CD14-positive monocyte (primary cell): ENCODE results near the gene PELO. TPM values are rescaled to one million over a fixed set of nuclear protein-coding genes. Genes with fewer than 3 reads are reported as not detected.

ENCODE experiments used
- DNase-seq, 3 donors: peaks; one replicate each; pipeline ENCODE4 v3.0.0-alpha.2; 2011 to 2022
- H2AFZ ChIP-seq: 2 replicates; pipeline ENCODE4 v1.6.0; 2012; ENCODE audit warnings: mild to moderate bottlenecking, low read depth, low read length, inconsistent platforms; ENCODE audit not compliant: insufficient read depth, poor library complexity, severe bottlenecking
- H3K27ac ChIP-seq, 2 donors: 1 replicate in 1 of 2; 2 replicates in 1 of 2; pipeline ENCODE4 v1.5.1; 2012 to 2013; ENCODE audit warnings: low read length in 2 of 2, control low read depth in 1 of 2, inconsistent platforms in 1 of 2, low read depth in 1 of 2, mild to moderate bottlenecking in 1 of 2
- H3K27me3 ChIP-seq, 2 donors: one replicate each; pipeline versions ENCODE4 v1.6.0 to v1.6.1; 2011 to 2013; ENCODE audit warnings: low read length in 2 of 2; ENCODE audit not compliant: control insufficient read depth in 2 of 2, insufficient read depth in 2 of 2
- H3K36me3 ChIP-seq, 2 donors: replicated peaks in 1 of 2; 1 replicate in 1 of 2; 2 replicates in 1 of 2; pipeline versions ENCODE4 v1.5.1 to v1.6.1; 2012 to 2013; ENCODE audit warnings: low read length in 2 of 2, control low read depth in 1 of 2, inconsistent platforms in 1 of 2, mild to moderate bottlenecking in 1 of 2; ENCODE audit not compliant: insufficient read depth in 2 of 2, control insufficient read depth in 1 of 2
- H3K4me1 ChIP-seq, 2 donors: 1 replicate in 1 of 2; 2 replicates in 1 of 2; pipeline versions ENCODE4 v1.5.1 to v1.6.1; 2012 to 2013; ENCODE audit warnings: low read length in 2 of 2, control low read depth in 1 of 2, inconsistent platforms in 1 of 2, mild to moderate bottlenecking in 1 of 2, moderate library complexity in 1 of 2; ENCODE audit not compliant: insufficient read depth in 2 of 2, control insufficient read depth in 1 of 2
- H3K4me2 ChIP-seq: replicated peaks from 2 replicates; pipeline ENCODE3; 2012; ENCODE audit warnings: low read length, moderate library complexity, mild to moderate bottlenecking; ENCODE audit not compliant: poor library complexity, severe bottlenecking; ENCODE audit errors: extremely low read depth
- H3K4me3 ChIP-seq, 3 experiments: fragments of 200-600 bp in 1 of 3; sonication (generic) in 1 of 3; replicated peaks in 1 of 3; 1 replicate in 2 of 3; 2 replicates in 1 of 3; pipeline ENCODE4 v1.5.1; 2011 to 2013; ENCODE audit warnings: low read length in 3 of 3, mild to moderate bottlenecking in 3 of 3, control low read depth in 2 of 3, low read depth in 2 of 3, inconsistent platforms in 1 of 3, moderate library complexity in 1 of 3
- H3K79me2 ChIP-seq: 2 replicates; pipeline ENCODE4 v1.6.0; 2012; ENCODE audit warnings: mild to moderate bottlenecking, control low read depth, inconsistent platforms, low read length, moderate library complexity; ENCODE audit not compliant: insufficient read depth
- H3K9ac ChIP-seq: 2 replicates; pipeline ENCODE4 v1.6.0; 2017; ENCODE audit warnings: low read length, mild to moderate bottlenecking; ENCODE audit not compliant: insufficient read depth, poor library complexity, severe bottlenecking
- H3K9me3 ChIP-seq, 2 donors: replicated peaks in 1 of 2; 1 replicate in 1 of 2; 2 replicates in 1 of 2; pipeline versions ENCODE4 v1.5.1 to v1.6.1; 2012 to 2013; ENCODE audit warnings: low read length in 2 of 2, control low read depth in 1 of 2; ENCODE audit not compliant: control insufficient read depth in 1 of 2, insufficient read depth in 1 of 2
- H4K20me1 ChIP-seq: 2 replicates; pipeline ENCODE4 v1.6.0; 2012; ENCODE audit warnings: mild to moderate bottlenecking, low read length, control low read depth, moderate library complexity; ENCODE audit not compliant: insufficient read depth
- H3K27ac Mint-ChIP-seq, 7 donors: one replicate each; pipeline ENCODE4 v1.8.0; 2020; ENCODE audit warnings: mild to moderate bottlenecking in 7 of 7, mixed read lengths in 7 of 7, moderate library complexity in 6 of 7, inconsistent platforms in 2 of 7
- H3K27me3 Mint-ChIP-seq, 3 donors: one replicate each; pipeline ENCODE4 v1.8.0; 2021 to 2022; ENCODE audit warnings: low read depth in 3 of 3, mild to moderate bottlenecking in 3 of 3, mixed read lengths in 3 of 3, moderate library complexity in 3 of 3, inconsistent platforms in 1 of 3
- H3K36me3 Mint-ChIP-seq, 2 donors: one replicate each; pipeline ENCODE4 v1.8.0; 2020; ENCODE audit warnings: mixed read lengths in 2 of 2, inconsistent platforms in 1 of 2, mild to moderate bottlenecking in 1 of 2
- H3K4me1 Mint-ChIP-seq: one replicate; pipeline ENCODE4 v1.8.0; 2020; ENCODE audit warnings: mild to moderate bottlenecking, mixed read lengths
- H3K4me3 Mint-ChIP-seq, 2 donors: one replicate each; pipeline ENCODE4 v1.8.0; 2020; ENCODE audit warnings: mild to moderate bottlenecking in 2 of 2, mixed read lengths in 2 of 2, moderate library complexity in 1 of 2
- H3K9me3 Mint-ChIP-seq, 7 donors: one replicate each; pipeline ENCODE4 v1.8.0; 2020 to 2022; ENCODE audit warnings: mixed read lengths in 7 of 7, mild to moderate bottlenecking in 6 of 7, moderate library complexity in 6 of 7, inconsistent platforms in 2 of 7
- CTCF ChIP-seq: fragments of 200-600 bp; IDR thresholded peaks from one replicate; pipeline ENCODE4 v1.8.0; 2022; ENCODE audit warnings: antibody characterized with exemption, mild to moderate bottlenecking
- WGBS: methylation state at CpG from one replicate; pipeline ENCODE4 v1.1.5; 2013; ENCODE audit warnings: missing lambda C conversion rate; ENCODE audit not compliant: insufficient coverage; 5-methylcytosine and 5-hydroxymethylcytosine counted together
- intact Hi-C, 2 donors: fragments of 100-400 bp; cut with micrococcal nuclease; formaldehyde crosslinking; loops; one replicate each; pipeline versions ENCODE4 v1.15.0 to v1.15.1; 2023
- polyA plus RNA-seq, 3 donors: library from polyadenylated mRNA; depleted of rRNA in 1 of 3; unstranded in 2 of 3; stranded (reverse) in 1 of 3; fragments of 300-500 nt in 2 of 3; fragments of >200 nt in 1 of 3; fragmentation: Illumina TruSeq in 2 of 3; gene quantifications; 1 replicate in 2 of 3; 2 replicates in 1 of 3; pipeline ENCODE4 v1.2.3, GENCODE V29; 2012 to 2021

The PELO gene
- polyA plus RNA-seq, 3 donors: 1.8 to 4.4 (median 2.1) TPM

- TF ChIP-seq CTCF: no peak
- H3K4me3 Mint-ChIP-seq: no peak overlapping the region
- WGBS: 91% methylated on average over 4 of the region's 5 CpGs
These were observed 29.7 kb upstream of the PELO start for GRCh38 chr5:52758014-52758413.

GRCh38 chr5:52759331-52759730 is 28.4 kb upstream of the PELO start:
- peaks cover 8 to 14% of the 10 kb centered on the region in 2 donors for H3K4me1 ChIP-seq
- DNase-seq: peak in 1 of 3 donors; percentile 12
- no CpG with 5 or more reads among the region's 1 CpG for WGBS
- H2AFZ ChIP-seq: no peak overlapping the region
- H4K20me1 ChIP-seq: no peaks in the 10 kb centered on the region
- no peak overlapping the region for H3K4me2 ChIP-seq
- no peaks in the 10 kb centered on the region for H3K79me2 ChIP-seq
- intact Hi-C loops: no loop called here
- Mint-ChIP-seq H3K27ac (peak overlapping the region in 2 of 7 donors; percentile 27 to 41), H3K27me3 (peaks cover 0 to 2% (median 0%) of the 10 kb centered on the region in 3 donors), H3K4me3 (no peak overlapping the region), H3K36me3 (no peaks in the 10 kb centered on the region), H3K9me3 (peaks cover 0 to 3% (median 0%) of the 10 kb centered on the region in 7 donors), H3K4me1 (peaks cover 10% of the 10 kb centered on the region)
- H3K9me3 ChIP-seq: no peaks in the 10 kb centered on the region
- no peaks in the 10 kb centered on the region for H3K36me3 ChIP-seq
- no peaks in the 10 kb centered on the region for H3K27me3 ChIP-seq
- H3K4me3 ChIP-seq: no peak overlapping the region
- H3K9ac ChIP-seq: no peak overlapping the region
- no peak for TF ChIP-seq CTCF
- H3K27ac ChIP-seq: no peak overlapping the region

More at GRCh38 chr5:52758014-52758413, 29.7 kb upstream of the PELO start:
- H3K79me2 ChIP-seq: no peaks in the 10 kb centered on the region
- H3K4me1 ChIP-seq: peaks cover 8 to 14% of the 10 kb centered on the region in 2 donors
- Mint-ChIP-seq H3K4me1 (peaks cover 10% of the 10 kb centered on the region), H3K36me3 (no peaks in the 10 kb centered on the region), H3K27ac (no peak overlapping the region), H3K27me3 (peaks cover 0 to 2% (median 2%) of the 10 kb centered on the region in 3 donors), H3K9me3 (peaks cover 0 to 3% (median 0%) of the 10 kb centered on the region in 7 donors)
- H3K4me3 ChIP-seq: no peak overlapping the region
- H3K27ac ChIP-seq: no peak overlapping the region
- DNase-seq: no peak
- no peaks in the 10 kb centered on the region for H3K27me3 ChIP-seq
- H3K4me2 ChIP-seq: no peak overlapping the region
- no peaks in the 10 kb centered on the region for H3K36me3 ChIP-seq
- no peaks in the 10 kb centered on the region for H3K9me3 ChIP-seq
- intact Hi-C loops: no loop called here
- no peaks in the 10 kb centered on the region for H4K20me1 ChIP-seq
- no peak overlapping the region for H3K9ac ChIP-seq
- H2AFZ ChIP-seq: no peak overlapping the region
